Islet precursor cell (in vitro differentiated cells): ENCODE results near the gene RPP21.
"Not testable (repeated sequence)": the region's sequence is repeated elsewhere in the genome, so short reads cannot be mapped to it uniquely, and the experiment has no call there.

ENCODE experiments used
- DNase-seq: peaks from one replicate; pipeline ENCODE4 v3.0.0-alpha.2; 2018

The RPP21 gene

DNA sequence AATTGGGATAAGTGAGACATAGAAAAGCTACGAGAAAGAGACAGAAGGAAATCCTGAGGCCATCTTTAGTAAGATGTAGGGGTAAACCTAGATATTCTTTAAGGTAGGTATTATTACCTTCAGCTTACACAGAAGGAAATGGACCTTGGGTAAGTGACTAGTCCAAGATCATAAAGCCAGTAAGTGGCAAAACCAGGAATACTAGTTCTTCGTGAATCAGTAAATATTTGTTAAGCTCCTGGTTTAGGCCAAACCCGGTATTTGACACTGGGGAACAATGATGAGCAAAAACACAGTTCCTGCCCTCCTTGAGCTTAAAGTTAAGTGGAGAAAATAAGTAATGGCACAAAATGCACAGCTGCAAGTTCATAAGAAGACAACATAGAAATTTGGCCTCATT, 13.0 kb upstream of the RPP21 start:
- DNase-seq: no peak

DNA sequence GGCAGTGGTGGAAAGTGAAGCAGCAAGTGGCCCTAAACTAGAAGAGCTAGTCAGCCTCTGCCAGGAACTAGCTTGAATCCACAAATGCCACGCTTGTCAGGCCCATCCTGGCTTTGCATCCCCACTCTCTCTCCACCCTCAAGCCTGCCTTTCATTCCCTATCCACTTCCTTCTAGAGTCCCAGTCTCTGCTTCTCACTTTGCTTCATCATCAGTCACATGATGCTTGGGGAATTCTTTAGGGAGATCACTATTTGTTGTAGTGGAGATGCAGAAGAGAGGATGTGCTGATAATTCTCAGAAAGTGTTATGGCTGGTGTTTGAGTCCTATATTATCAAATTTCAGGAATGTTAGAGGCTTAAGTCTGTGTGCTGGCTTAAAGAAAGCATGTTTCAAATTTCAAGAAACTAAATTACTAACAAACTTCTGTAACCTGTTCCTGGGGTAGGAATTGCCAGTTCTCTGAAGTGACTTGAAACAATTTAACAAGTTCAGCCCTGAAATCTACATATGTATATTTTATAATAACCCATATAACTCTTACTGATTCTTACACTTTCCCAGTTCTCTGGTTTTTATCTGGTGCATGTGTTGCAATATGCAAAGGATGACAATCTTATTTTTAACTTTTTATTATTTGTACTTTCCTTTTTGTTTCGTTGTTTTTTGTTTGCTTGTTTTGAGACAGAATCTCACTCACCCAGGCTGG, 10.7 kb upstream of the RPP21 start:
- no peak for DNase-seq

GRCh38 chr6:30340589-30341054, 4.3 kb upstream of the RPP21 start:
- no peak for DNase-seq

DNA sequence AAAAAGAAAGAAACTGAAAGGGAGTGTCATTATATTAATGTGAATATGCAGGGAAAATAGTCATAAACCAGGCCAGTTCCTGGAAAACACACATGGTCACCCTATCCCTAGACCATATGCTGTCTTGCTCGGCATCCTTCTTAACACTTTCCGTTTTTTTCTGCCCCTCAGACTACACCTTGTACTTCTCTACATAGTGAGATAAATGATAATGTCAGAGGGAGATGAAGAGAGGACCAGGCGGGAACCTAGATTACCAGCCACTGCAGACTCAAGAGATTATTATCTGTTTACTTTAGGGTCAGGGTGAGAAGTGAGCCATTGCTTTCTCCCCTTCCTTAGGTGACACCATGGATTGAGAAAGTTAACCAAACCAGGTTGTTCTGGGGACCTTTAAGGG, 3.7 kb upstream of the RPP21 start:
- no peak for DNase-seq

- no peak for DNase-seq
Measured at GRCh38 chr6:30341728-30342127, 3.2 kb upstream of the RPP21 start.

DNA sequence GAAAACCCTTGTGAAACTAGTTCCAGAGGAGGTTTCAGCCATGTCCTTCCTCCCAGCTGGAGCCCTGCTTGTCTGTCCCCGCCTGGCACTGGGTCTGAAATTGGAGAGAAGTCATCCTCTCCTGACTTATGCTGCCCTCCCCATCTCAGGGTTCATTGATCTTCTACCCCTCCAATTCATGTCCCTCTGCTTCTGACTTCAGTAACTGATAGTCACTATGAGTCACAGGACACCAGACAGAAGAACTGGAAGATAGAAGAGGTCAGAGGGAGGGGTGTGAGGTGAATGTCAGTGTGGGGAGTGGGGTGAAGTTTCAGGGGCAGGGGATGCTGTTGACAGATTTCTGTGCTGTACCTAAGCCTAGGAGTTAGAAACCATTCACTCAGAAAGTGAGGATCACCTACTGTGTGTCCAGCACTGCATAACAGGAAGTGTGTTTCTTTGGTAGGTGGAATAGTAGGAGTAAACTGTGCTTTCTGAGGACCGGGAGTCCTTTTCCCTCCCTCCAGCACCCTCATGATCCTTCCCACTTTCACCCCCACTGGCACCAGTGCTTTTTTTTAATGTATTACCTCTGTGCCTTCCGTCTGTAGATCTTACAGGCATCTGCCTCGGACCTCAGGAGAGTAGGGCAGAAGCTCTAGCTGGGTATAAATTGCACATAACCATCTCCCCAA, 627 bp upstream of the RPP21 start:
- DNase-seq: no peak

GRCh38 chr6:30345852-30346251, 896 bp downstream of the RPP21 start:
- DNase-seq: no peak

GRCh38 chr6:30348957-30349356, 4.0 kb downstream of the RPP21 start:
- DNase-seq: no peak

DNA sequence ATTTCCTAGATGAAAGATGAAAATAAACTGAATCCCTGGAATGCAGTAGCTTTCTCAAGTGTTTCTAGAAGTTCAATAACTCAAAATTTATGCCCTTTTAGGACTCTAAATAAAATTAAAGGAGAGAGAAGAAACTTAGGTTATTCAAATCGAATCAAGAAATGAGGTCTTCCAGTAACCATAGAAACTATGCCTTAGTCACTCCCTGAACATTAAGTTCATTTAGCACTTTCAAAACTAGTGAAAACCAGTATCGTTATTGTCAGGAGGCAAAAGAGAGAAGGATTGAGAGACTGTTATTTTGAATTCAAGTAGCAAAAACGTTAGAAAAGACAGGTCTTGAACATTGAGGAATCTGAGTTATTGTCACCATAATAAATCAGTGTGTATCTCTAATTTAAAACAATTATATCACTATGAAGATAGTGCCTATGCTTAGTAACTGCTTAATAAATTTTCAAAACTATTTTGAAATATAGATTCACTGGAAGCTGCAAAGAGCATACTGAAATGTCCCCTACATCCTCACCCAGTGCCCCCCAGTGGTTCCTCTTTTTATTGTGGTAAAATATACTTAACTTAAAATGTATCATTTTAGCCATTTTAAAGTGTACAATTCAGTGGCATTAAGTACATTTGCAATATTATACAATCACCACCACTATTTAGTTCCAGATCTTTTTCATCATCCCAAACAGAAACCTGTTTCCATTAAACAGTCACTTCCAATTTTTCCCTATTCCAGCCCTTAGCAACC, 4.6 kb downstream of the RPP21 start:
- no peak for DNase-seq

DNA sequence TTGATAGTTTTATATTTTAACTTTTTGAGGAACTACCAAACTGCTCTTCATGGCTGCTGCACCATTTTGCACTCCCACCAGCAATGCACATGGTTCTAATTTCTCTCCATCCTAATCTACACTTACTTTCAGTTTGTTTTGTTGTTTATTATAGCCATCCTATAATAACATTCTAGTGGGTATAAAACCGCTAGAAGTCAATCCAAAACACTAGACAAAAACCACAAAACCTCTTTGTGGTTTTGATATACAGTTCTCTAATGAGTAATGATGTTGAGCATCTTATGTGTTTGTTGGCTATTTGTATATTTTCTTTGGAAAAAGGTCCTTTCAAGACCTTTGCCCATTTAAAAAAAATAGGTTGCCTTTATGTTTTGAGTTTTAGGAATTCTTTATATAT, 5.6 kb downstream of the RPP21 start:
- no peak for DNase-seq

DNA sequence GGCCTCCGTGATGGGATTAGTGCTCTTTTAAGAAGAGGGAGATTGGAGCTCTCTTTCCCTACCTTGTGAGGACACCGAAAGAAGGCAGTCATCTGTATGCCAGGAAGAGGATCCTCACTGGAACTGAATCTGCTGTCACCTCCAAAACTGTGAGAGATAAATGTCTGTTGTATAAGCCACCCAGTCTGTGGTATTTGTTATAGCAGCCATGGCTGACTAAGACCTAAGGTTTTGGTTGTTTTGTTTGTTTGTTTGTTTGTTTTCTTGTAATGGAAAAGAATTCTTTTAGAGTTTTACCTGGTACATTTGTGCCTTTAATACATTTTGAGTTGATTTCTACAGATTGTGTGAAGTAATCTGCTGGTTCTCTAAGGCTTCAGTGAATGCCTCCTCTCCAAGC, 7.6 kb downstream of the RPP21 start:
- DNase-seq: no peak

DNA sequence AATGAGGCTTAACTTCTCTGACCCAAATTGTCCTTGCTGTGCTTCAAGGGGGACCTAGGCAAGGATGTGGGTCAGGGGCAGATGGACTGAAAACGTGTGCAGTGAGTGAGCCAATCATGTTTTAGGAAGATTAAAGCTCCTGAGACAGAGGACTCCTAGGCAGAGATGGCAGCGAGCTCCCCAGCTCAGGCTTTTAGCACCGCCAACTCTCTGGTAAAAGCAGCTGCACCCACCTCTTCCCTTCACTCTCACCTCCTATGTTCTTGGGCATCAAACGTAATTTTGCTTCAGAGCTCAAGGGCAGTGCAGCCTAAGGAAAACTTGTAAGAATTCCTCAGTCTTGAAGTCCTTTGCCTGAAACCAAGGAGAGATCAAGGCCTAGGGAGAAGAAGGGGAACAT, 10.3 kb downstream of the RPP21 start:
- no peak for DNase-seq

- no peak for DNase-seq
Measured at GRCh38 chr6:30356536-30356935, 11.6 kb downstream of the RPP21 start.

- peak; percentile 87 for DNase-seq
Measured at GRCh38 chr6:30357678-30358540, 13.0 kb downstream of the RPP21 start.

DNA sequence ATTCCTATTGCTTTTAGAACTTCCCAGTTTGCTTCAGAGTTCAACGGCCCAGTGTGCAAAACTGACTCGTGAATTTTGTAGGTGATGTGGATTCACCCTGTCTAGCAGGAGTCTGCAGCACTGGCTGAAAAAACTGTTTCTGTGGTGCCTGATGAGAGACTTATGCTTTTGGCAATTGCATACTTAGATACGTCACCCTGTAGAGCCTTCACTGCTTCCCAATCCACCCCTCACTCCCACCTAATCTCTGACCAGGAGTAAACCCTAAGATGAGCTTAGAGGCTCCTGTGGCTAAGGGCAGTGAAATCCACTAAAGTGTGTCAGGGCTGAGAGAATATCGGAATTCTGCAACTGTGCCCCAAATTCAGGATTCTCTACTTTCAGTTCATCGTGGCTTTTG, 14.3 kb downstream of the RPP21 start:
- no peak for DNase-seq

- no peak for DNase-seq
Measured at GRCh38 chr6:30360139-30360538, 15.2 kb downstream of the RPP21 start.

- DNase-seq: no peak
Measured at GRCh38 chr6:30361661-30362060, 16.7 kb downstream of the RPP21 start.

DNA sequence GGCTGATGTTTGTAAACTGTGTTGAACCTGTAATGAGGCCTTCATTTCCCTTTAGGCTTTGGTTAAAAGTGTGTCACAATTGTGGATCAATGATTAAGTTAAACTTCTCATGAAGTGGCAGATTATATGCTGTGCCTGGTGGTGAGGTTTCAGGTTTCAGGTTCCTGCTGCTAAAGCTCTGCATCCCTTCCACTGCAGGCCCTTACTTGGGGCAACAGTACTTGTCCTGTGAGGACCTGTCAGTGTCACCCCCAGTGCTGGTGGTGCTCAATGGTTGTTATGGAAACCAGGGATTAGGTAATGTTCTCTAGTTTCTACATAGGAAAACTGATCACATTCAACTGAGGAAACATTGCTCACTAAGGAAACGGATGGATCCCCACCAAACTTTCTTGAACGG, 18.5 kb downstream of the RPP21 start:
- no peak for DNase-seq

DNA sequence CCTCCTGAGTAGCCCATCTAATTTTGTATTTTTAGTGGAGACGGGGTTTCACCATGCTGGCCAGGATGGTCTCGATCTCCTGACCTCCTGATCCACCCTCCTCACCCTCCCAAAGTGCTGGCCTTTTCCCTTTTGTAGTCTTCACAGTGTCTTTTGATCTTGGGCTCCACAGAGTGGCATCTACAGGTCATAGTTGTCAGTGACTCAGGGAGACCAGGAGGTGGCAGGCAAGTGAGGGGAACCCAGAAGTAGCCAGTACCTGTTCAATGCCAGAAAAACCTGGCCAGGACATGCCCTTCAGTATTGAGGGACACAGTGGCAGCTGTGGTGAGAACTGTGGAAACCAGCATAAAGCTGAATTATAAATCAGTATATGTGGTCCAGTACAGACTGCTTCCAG, 19.6 kb downstream of the RPP21 start:
- no peak for DNase-seq

- DNase-seq: not testable (repeated sequence)
Measured at GRCh38 chr6:30369280-30369679, 24.3 kb downstream of the RPP21 start.

DNA sequence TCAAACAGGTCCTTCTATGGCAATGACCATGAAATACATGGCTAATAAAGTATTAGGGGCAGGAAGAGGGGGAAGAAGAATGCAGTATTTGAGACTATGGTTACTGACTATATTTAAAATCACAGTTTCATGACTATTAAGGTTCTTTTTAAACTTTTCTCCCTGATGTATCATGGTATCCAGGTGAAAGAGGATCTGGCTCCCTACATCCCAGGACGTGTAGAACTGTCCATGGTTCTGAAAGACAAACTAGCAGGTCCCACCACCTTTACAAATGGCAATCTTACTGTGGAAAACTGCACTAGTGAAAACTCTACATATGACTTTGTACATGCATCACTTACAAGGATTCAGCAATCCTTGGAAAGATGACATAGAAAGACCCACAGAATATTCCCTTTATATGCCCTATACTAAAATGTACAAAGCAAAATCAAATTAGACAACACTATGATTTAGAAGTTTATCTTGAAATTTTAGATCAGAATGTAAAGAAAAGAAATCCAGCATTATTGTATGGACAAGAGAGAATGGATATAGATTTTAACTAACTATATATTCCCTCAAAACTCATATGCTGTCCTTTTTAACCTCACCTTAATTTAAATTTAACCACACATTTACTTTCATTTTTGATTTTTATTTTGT, 33.5 kb downstream of the RPP21 start:
- DNase-seq: no peak

GRCh38 chr6:30380464-30380863, 35.5 kb downstream of the RPP21 start:
- DNase-seq: no peak

GRCh38 chr6:30386166-30386565, 41.2 kb downstream of the RPP21 start:
- DNase-seq: no peak
